HFF-Myc (cell line): ENCODE data around the gene TIMM22.
"Not testable (repeated sequence)": the region's sequence is repeated elsewhere in the genome, so short reads cannot be mapped to it uniquely, and the experiment has no call there.

Source experiments
- DNase-seq: peaks from one replicate; pipeline ENCODE4 v3.0.0-alpha.2; 2011; ENCODE audit warnings: low read depth; ENCODE audit errors: extremely low read depth
- H3K4me3 ChIP-seq: replicated peaks from 2 replicates; pipeline ENCODE4 v1.5.1; 2011; ENCODE audit warnings: low read depth, mild to moderate bottlenecking, control low read depth, low read length
- TF ChIP-seq, protein P1 (sequence below): IDR thresholded peaks from 2 replicates; pipeline ENCODE4 v1.5.1; 2012; ENCODE audit warnings: mild to moderate bottlenecking, low read depth, low read length, control low read depth; ENCODE audit errors: missing control alignments

The TIMM22 gene

DNA sequence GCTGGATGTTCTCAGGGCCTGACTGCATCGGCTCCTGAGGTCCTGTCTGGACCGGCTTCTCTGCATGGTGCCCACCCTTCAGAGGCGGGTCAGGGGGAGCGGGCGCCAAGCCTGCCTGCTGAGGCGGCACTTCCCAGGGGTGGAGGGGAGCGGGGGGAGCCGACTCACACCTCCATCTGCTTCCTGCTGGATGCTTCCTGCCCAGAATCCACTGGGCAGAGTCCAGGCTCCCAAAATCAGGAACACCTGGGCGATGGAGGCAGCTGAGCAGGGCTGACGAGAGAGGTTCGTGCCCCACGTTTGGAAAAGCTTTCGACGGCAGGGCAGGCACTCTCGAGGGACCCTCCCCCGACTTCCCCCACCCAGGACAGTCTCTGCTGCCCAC is 42.2 kb downstream of the TIMM22 start:
- TF ChIP-seq, protein P1, sequence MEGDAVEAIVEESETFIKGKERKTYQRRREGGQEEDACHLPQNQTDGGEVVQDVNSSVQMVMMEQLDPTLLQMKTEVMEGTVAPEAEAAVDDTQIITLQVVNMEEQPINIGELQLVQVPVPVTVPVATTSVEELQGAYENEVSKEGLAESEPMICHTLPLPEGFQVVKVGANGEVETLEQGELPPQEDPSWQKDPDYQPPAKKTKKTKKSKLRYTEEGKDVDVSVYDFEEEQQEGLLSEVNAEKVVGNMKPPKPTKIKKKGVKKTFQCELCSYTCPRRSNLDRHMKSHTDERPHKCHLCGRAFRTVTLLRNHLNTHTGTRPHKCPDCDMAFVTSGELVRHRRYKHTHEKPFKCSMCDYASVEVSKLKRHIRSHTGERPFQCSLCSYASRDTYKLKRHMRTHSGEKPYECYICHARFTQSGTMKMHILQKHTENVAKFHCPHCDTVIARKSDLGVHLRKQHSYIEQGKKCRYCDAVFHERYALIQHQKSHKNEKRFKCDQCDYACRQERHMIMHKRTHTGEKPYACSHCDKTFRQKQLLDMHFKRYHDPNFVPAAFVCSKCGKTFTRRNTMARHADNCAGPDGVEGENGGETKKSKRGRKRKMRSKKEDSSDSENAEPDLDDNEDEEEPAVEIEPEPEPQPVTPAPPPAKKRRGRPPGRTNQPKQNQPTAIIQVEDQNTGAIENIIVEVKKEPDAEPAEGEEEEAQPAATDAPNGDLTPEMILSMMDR: no peak

GRCh38 chr17:1039511-1040215 is 42.7 kb downstream of the TIMM22 start:
- TF ChIP-seq, protein P1: no peak
- H3K4me3 ChIP-seq: no peak overlapping the region
- no peak for DNase-seq

More for the DNA sequence above, 42.2 kb downstream of the TIMM22 start:
- no peak for DNase-seq
- H3K4me3 ChIP-seq: no peak overlapping the region

DNA sequence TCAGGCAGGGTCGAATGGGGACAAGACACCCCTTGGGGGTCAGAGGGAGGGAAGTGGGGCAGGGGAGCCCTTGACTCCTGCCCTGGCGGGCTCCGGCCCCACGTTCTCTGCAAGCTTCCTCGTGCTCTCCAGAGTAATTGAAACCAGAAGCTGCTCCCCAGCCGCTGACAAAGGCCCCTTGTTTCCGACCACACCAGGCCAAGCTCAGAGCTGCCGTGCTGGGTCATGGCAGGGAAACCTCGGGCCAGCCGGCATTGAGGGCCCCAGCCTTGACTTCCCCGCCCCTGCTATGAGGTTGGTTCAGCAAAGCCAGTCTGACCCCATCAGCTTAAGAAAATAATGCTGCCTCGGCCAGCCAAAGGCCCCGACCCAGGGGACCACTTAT is 43.3 kb downstream of the TIMM22 start:
- no peak for DNase-seq
- H3K4me3 ChIP-seq: no peak overlapping the region
- TF ChIP-seq, protein P1: no peak

GRCh38 chr17:1041746-1042145 is 44.8 kb downstream of the TIMM22 start:
- H3K4me3 ChIP-seq: no peak overlapping the region
- DNase-seq: no peak
- TF ChIP-seq, protein P1: no peak

DNA sequence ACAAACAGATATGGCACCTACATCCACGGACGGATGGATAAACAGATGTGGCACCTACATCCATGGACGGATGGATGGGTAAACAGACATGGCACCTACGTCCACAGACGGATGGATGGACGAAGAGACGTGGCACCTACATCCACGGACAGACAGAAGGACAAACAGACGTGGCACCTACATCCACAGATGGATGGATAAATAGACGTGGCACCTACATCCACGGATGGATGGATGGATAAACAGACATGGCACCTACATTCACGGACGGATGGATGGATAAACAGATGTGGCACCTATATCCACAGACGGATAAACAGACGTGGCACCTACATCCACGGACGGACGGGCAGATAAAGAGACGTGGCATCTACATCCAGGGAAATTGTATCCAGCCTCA is 45.6 kb downstream of the TIMM22 start:
- TF ChIP-seq, protein P1: no peak
- no peak for DNase-seq
- H3K4me3 ChIP-seq: no peak overlapping the region

- H3K4me3 ChIP-seq: no peak overlapping the region
- TF ChIP-seq, protein P1: no peak
- no peak for DNase-seq
Measured at GRCh38 chr17:1043601-1044251, 46.8 kb downstream of the TIMM22 start.

GRCh38 chr17:1044387-1045009 is 47.6 kb downstream of the TIMM22 start:
- not testable (repeated sequence) for DNase-seq

More at GRCh38 chr17:1044387-1045009, 47.6 kb downstream of the TIMM22 start:
- not testable (repeated sequence) for H3K4me3 ChIP-seq
